SK-N-SH (cell line): Measurements from ENCODE around the gene CAMK2B. TPM values are rescaled to one million over a fixed set of nuclear protein-coding genes. Genes with fewer than 3 reads are reported as not detected.
A peak's percentile ranks its signal among the peaks of the same experiment; 100 is the strongest.

Experiments
- CTCF ChIA-PET: fragments of 300-600, 350-600 bp; formaldehyde crosslinking; extraction: SDS; loops from one replicate; lab custom pipeline; 2021; lab: Yijun Ruan, JAX
- POLR2A ChIA-PET: fragments of 350-600 bp; sonication (Branson Sonifier 250); formaldehyde crosslinking; extraction: SDS; loops from one replicate; lab custom pipeline; 2020; ENCODE audit warnings: antibody characterized with exemption, inconsistent platforms; lab: Yijun Ruan, JAX
- DNase-seq: peaks from one replicate; pipeline ENCODE4 v3.0.0; 2012
- H2AFZ ChIP-seq: fragments of 200-600 bp; sonication (generic); 2 replicates; pipeline ENCODE4 v1.8.1; 2016; ENCODE audit warnings: antibody characterized with exemption, mild to moderate bottlenecking, low read depth
- H3F3A ChIP-seq: fragments of 200-600 bp; sonication (generic); replicated peaks from 2 replicates; pipeline ENCODE3; 2016; ENCODE audit warnings: antibody characterized with exemption, mild to moderate bottlenecking; ENCODE audit not compliant: insufficient read depth
- H3K27ac ChIP-seq, 2 experiments: fragments of 200-500 bp in 1 of 2; fragments of 200-600 bp in 1 of 2; sonication (Bioruptor generic) in 1 of 2; sonication (generic), shearing (Covaris generic) in 1 of 2; 2 replicates each; pipeline versions ENCODE4 v1.5.1 to v1.6.1; 2014 to 2016; ENCODE audit warnings: low read depth in 2 of 2, inconsistent platforms in 1 of 2, low read length in 1 of 2, mild to moderate bottlenecking in 1 of 2, mixed read lengths in 1 of 2
- H3K27me3 ChIP-seq: fragments of 200-600 bp; sonication (generic), shearing (Covaris generic); 2 replicates; pipeline ENCODE4 v1.6.1; 2016; ENCODE audit warnings: mixed run types; ENCODE audit not compliant: insufficient read depth
- H3K36me3 ChIP-seq, 2 experiments: fragments of 200-500 bp in 1 of 2; fragments of 200-600 bp in 1 of 2; sonication (Bioruptor generic) in 1 of 2; sonication (generic) in 1 of 2; replicated peaks in 1 of 2; 2 replicates each; pipeline versions ENCODE3 to v1.5.1; 2014 to 2016; ENCODE audit warnings: low read length in 1 of 2, mild to moderate bottlenecking in 1 of 2; ENCODE audit not compliant: insufficient read depth in 2 of 2, control insufficient read depth in 1 of 2
- H3K4me1 ChIP-seq, 2 experiments: fragments of 200-500 bp in 1 of 2; fragments of 200-600 bp in 1 of 2; sonication (Bioruptor generic) in 1 of 2; sonication (generic), shearing (Covaris generic) in 1 of 2; 2 replicates each; pipeline versions ENCODE4 v1.5.1 to v1.6.1; 2014 to 2016; ENCODE audit warnings: low read depth in 1 of 2, low read length in 1 of 2, mixed run types in 1 of 2; ENCODE audit not compliant: insufficient read depth in 2 of 2, control insufficient read depth in 1 of 2
- H3K4me2 ChIP-seq: fragments of 200-600 bp; sonication (generic), shearing (Covaris generic); 2 replicates; pipeline ENCODE4 v1.6.1; 2017; ENCODE audit warnings: mixed run types
- H3K4me3 ChIP-seq, 2 experiments: fragments of 200-500 bp in 1 of 2; fragments of 200-600 bp in 1 of 2; sonication (Bioruptor generic) in 1 of 2; sonication (generic), shearing (Covaris generic) in 1 of 2; 2 replicates each; pipeline versions ENCODE4 v1.5.1 to v1.8.1; 2014 to 2016; ENCODE audit warnings: low read depth in 2 of 2, inconsistent platforms in 1 of 2, low read length in 1 of 2, mild to moderate bottlenecking in 1 of 2, mixed read lengths in 1 of 2, moderate library complexity in 1 of 2
- H3K79me2 ChIP-seq: fragments of 200-600 bp; sonication (generic); 2 replicates; pipeline ENCODE4 v1.8.1; 2017; ENCODE audit warnings: mild to moderate bottlenecking; ENCODE audit not compliant: insufficient read depth
- H3K9ac ChIP-seq: fragments of 200-600 bp; sonication (generic); 2 replicates; pipeline ENCODE4 v1.6.1; 2017; ENCODE audit warnings: mixed run types
- H3K9me2 ChIP-seq: fragments of 200-600 bp; sonication (generic); 2 replicates; pipeline ENCODE4 v1.6.1; 2017; ENCODE audit warnings: mixed run types
- H3K9me3 ChIP-seq: fragments of 200-600 bp; sonication (generic); 2 replicates; pipeline ENCODE4 v1.6.1; 2017; ENCODE audit warnings: mixed run types, mild to moderate bottlenecking, moderate library complexity
- H4K20me1 ChIP-seq: fragments of 200-600 bp; sonication (generic); 2 replicates; pipeline ENCODE4 v1.6.1; 2017; ENCODE audit warnings: mild to moderate bottlenecking, mixed run types; ENCODE audit not compliant: insufficient read depth
- CHD2 ChIP-seq: fragments of 150-350 bp; IDR thresholded peaks from 2 replicates; pipeline ENCODE4 v1.6.1; 2018; ENCODE audit warnings: low read length; ENCODE audit not compliant: partially characterized antibody
- EP300 ChIP-seq, 2 experiments: IDR thresholded peaks; 2 replicates each; pipeline versions ENCODE4 v1.4.0 to v1.6.1; 2012; ENCODE audit warnings: borderline replicate concordance in 1 of 2, low read depth in 1 of 2, low read length in 1 of 2
- EZH2phosphoT487 ChIP-seq: fragments of 200-600 bp; sonication (generic); IDR thresholded peaks from 2 replicates; pipeline ENCODE4 v1.6.1; 2017; ENCODE audit warnings: low read depth, mixed run types, mild to moderate bottlenecking, antibody characterized with exemption, moderate library complexity, borderline replicate concordance
- FOXM1 ChIP-seq: IDR thresholded peaks from 2 replicates; pipeline ENCODE4 v1.4.0; 2012; ENCODE audit warnings: low read depth, mild to moderate bottlenecking
- GABPA ChIP-seq: IDR thresholded peaks from 2 replicates; pipeline ENCODE4 v1.4.0; 2012; ENCODE audit warnings: low read depth, mild to moderate bottlenecking
- MXI1 ChIP-seq: IDR thresholded peaks from 2 replicates; pipeline ENCODE4 v1.6.1; 2012; ENCODE audit warnings: mild to moderate bottlenecking, low read depth, low read length, improper control_type of control experiment
- NFIC ChIP-seq: IDR thresholded peaks from 2 replicates; pipeline ENCODE4 v1.4.0; 2012; ENCODE audit warnings: borderline replicate concordance
- RCOR1 ChIP-seq: fragments of 150-350 bp; IDR thresholded peaks from 2 replicates; pipeline ENCODE4 v1.6.1; 2017; ENCODE audit warnings: antibody characterized with exemption, low read length
- RFX5 ChIP-seq: IDR thresholded peaks from 2 replicates; pipeline ENCODE4 v1.6.1; 2012; ENCODE audit warnings: mild to moderate bottlenecking, improper control_type of control experiment, low read length
- RXRA ChIP-seq: IDR thresholded peaks from 2 replicates; pipeline ENCODE4 v1.4.0; 2012; ENCODE audit warnings: low read depth, mild to moderate bottlenecking, borderline replicate concordance
- SIN3A ChIP-seq: IDR thresholded peaks from 2 replicates; pipeline ENCODE4 v1.6.1; 2012; ENCODE audit warnings: low read depth, mild to moderate bottlenecking, low read length, moderate library complexity, borderline replicate concordance
- TCF12 ChIP-seq: IDR thresholded peaks from 2 replicates; pipeline ENCODE4 v1.4.0; 2012
- TEAD4 ChIP-seq: IDR thresholded peaks from 2 replicates; pipeline ENCODE4 v1.4.0; 2012; ENCODE audit warnings: mild to moderate bottlenecking, borderline replicate concordance; ENCODE audit not compliant: insufficient read depth
- WGBS: methylation state at CpG from one replicate; pipeline ENCODE4 v1.1.6; 2017; ENCODE audit warnings: low lambda C conversion rate; 5-methylcytosine and 5-hydroxymethylcytosine counted together
- polyA plus RNA-seq, 3 experiments: library from polyadenylated mRNA; depleted of rRNA; stranded (reverse); fragments of >200 nt; gene quantifications; 2 replicates each; pipeline ENCODE4 v1.2.3, GENCODE V29; 2012
- TF ChIP-seq, protein P1 (sequence below): IDR thresholded peaks from 2 replicates; pipeline ENCODE4 v1.4.0; 2012; ENCODE audit warnings: low read depth
- TF ChIP-seq, protein P2 (sequence below): IDR thresholded peaks from 2 replicates; pipeline ENCODE4 v1.4.0; 2012; ENCODE audit warnings: low read depth, borderline replicate concordance
- TF ChIP-seq, protein P3 (sequence below): fragments of 200-600 bp; sonication (generic); IDR thresholded peaks from 2 replicates; pipeline ENCODE4 v1.6.1; 2017; ENCODE audit warnings: antibody characterized with exemption, mild to moderate bottlenecking, moderate library complexity
- TF ChIP-seq, protein P4 (sequence below): IDR thresholded peaks from 2 replicates; pipeline ENCODE4; 2012
- TF ChIP-seq, protein P5 (sequence below): IDR thresholded peaks from 2 replicates; pipeline ENCODE4 v1.4.0; 2012; ENCODE audit warnings: low read depth, borderline replicate concordance

CAMK2B gene
- polyA plus RNA-seq, 1 of the 3 experiments (the other 2 are of a cell fraction) = 0.20 TPM

DNA sequence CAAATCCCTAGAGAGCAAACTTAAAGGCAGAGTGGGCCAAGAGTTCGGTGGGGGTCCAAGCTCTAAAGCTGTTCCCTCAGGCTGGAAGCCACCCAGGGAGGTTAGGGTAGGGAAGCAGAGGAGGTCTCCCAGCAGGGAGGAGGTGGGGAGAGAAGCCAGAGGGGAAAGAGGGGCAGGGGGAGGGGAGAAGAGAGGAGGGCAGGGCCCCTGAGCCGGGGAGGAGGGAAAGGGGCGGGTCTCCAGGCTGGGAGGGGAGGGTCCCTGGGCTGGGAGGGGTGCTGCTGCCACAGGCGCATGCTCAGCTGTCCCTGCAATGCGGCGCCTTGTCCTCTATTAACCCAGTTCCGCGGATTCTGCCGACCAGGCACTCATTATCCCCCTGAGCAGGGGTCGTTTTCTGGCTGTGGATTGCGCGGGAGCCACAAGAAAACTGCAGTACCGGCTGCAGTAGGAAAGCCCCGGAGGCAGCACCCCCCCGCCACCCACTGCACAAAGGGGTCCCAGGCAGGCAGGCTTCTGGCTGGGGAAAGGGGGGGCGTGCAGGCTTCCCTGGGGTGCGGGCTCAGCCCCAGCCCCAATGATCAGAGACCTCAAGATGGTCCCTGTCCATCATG lies 49.3 kb downstream of the CAMK2B start (continued):
- TF ChIP-seq RCOR1 (no peak), CHD2 (peak; percentile 13), MXI1 (0 out of 2 replicates have a peak, but pooled peaks have one; percentile 25), RFX5 (no peak), TCF12 (no peak), RXRA (no peak), SIN3A (no peak), EP300 (IDR thresholded peaks at IDR 0.05; ENCODE audit: borderline replicate concordance in 1 of 2, low read depth in 1 of 2, low read length in 1 of 2) (no peak), FOXM1 (no peak), TEAD4 (no peak), EZH2phosphoT487 (no peak), NFIC (no peak), GABPA (no peak)
- TF ChIP-seq, protein P1, sequence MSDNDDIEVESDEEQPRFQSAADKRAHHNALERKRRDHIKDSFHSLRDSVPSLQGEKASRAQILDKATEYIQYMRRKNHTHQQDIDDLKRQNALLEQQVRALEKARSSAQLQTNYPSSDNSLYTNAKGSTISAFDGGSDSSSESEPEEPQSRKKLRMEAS = no peak
- TF ChIP-seq, protein P2, sequence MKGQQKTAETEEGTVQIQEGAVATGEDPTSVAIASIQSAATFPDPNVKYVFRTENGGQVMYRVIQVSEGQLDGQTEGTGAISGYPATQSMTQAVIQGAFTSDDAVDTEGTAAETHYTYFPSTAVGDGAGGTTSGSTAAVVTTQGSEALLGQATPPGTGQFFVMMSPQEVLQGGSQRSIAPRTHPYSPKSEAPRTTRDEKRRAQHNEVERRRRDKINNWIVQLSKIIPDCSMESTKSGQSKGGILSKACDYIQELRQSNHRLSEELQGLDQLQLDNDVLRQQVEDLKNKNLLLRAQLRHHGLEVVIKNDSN = no peak
- TF ChIP-seq, protein P3, sequence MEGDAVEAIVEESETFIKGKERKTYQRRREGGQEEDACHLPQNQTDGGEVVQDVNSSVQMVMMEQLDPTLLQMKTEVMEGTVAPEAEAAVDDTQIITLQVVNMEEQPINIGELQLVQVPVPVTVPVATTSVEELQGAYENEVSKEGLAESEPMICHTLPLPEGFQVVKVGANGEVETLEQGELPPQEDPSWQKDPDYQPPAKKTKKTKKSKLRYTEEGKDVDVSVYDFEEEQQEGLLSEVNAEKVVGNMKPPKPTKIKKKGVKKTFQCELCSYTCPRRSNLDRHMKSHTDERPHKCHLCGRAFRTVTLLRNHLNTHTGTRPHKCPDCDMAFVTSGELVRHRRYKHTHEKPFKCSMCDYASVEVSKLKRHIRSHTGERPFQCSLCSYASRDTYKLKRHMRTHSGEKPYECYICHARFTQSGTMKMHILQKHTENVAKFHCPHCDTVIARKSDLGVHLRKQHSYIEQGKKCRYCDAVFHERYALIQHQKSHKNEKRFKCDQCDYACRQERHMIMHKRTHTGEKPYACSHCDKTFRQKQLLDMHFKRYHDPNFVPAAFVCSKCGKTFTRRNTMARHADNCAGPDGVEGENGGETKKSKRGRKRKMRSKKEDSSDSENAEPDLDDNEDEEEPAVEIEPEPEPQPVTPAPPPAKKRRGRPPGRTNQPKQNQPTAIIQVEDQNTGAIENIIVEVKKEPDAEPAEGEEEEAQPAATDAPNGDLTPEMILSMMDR = no peak
- TF ChIP-seq, protein P4, sequence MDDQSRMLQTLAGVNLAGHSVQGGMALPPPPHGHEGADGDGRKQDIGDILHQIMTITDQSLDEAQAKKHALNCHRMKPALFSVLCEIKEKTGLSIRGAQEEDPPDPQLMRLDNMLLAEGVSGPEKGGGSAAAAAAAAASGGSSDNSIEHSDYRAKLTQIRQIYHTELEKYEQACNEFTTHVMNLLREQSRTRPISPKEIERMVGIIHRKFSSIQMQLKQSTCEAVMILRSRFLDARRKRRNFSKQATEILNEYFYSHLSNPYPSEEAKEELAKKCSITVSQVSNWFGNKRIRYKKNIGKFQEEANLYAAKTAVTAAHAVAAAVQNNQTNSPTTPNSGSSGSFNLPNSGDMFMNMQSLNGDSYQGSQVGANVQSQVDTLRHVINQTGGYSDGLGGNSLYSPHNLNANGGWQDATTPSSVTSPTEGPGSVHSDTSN = no peak

DNA sequence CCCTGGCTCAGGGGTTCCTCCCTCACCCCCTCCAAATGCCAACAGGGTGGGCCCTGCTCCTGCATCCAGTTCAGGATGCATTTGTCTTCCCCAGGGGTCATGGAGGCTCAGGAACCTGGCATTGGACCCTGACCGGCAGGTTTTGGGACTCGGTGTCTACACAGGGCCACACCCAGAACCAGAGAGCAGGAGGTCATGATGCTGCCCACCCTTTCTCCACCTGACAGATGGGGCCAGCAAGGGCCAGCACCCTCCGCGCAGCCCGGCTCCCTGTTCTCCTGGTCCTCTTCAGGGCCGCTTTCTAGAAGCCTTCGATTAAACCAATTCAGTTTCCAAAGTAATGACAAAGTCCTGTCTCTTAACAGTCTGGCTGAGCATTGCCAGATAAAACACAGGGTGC lies 50.2 kb downstream of the CAMK2B start:
- H3K4me2 ChIP-seq = no peak overlapping the region
- no peaks in the 10 kb centered on the region for H3F3A ChIP-seq
- no peaks in the 10 kb centered on the region for H4K20me1 ChIP-seq
- no peaks in the 10 kb centered on the region for H3K9me3 ChIP-seq
- WGBS = 84% methylated on average over 7 of the region's 7 CpGs
- no peak overlapping the region for H3K27ac ChIP-seq
- H2AFZ ChIP-seq = no peak overlapping the region
- H3K4me1 ChIP-seq = peaks cover 4 to 43% of the 10 kb centered on the region in 2 experiments; a peak in 3 of 4 replicates
- peaks cover 5% of the 10 kb centered on the region for H3K27me3 ChIP-seq
- no peaks in the 10 kb centered on the region for H3K36me3 ChIP-seq
- ChIA-PET CTCF (interaction anchor here (0.8 to 2.1 kb wide), 2 partner anchors 16 to 79 kb away, joined by 3 to 4 read pairs; no protein-coding TSS in a partner anchor), POLR2A (no interaction called here)
- DNase-seq = no peak
- H3K9ac ChIP-seq = no peak overlapping the region
- H3K9me2 ChIP-seq = no peaks in the 10 kb centered on the region
- TF ChIP-seq, protein P2 = no peak
- TF ChIP-seq, protein P5, sequence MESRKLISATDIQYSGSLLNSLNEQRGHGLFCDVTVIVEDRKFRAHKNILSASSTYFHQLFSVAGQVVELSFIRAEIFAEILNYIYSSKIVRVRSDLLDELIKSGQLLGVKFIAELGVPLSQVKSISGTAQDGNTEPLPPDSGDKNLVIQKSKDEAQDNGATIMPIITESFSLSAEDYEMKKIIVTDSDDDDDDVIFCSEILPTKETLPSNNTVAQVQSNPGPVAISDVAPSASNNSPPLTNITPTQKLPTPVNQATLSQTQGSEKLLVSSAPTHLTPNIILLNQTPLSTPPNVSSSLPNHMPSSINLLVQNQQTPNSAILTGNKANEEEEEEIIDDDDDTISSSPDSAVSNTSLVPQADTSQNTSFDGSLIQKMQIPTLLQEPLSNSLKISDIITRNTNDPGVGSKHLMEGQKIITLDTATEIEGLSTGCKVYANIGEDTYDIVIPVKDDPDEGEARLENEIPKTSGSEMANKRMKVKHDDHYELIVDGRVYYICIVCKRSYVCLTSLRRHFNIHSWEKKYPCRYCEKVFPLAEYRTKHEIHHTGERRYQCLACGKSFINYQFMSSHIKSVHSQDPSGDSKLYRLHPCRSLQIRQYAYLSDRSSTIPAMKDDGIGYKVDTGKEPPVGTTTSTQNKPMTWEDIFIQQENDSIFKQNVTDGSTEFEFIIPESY = no peak
- H3K4me3 ChIP-seq = no peak overlapping the region
- no peaks in the 10 kb centered on the region for H3K79me2 ChIP-seq
